ENCODE measurements around the gene BTBD9.

GRCh38 chr6:38658418-38659167 lies 18.9 kb upstream of the BTBD9 start:
- no peak for TF ChIP-seq CTCF (IDR thresholded peaks at IDR 0.05)
- TF ChIP-seq POLR2A (IDR thresholded peaks at IDR 0.05) = no peak
